Effector memory CD8-positive, alpha-beta T cell (primary cell): ENCODE measurements around the gene LRP8.
A peak's percentile ranks its signal among the peaks of the same experiment; 100 is the strongest.

Source experiments
- ATAC-seq: fragments of 150-1000 bp; cut with Tn5 transposase; replicated peaks from 2 replicates; pipeline ENCODE4 v1.10.0; 2021; ENCODE audit warnings: mild to moderate bottlenecking, moderate library complexity
- DNase-seq, 3 experiments: peaks; one replicate each; pipeline ENCODE4 v3.0.0; 2021
- H3K27ac Mint-ChIP-seq, 2 donors: one replicate each; pipeline ENCODE4 v1.8.0; 2022; ENCODE audit warnings: mild to moderate bottlenecking in 2 of 2, mixed read lengths in 2 of 2, moderate library complexity in 2 of 2
- H3K27me3 Mint-ChIP-seq, 2 donors: one replicate each; pipeline ENCODE4 v1.8.0; 2022; ENCODE audit warnings: mixed read lengths in 2 of 2
- H3K36me3 Mint-ChIP-seq: one replicate; pipeline ENCODE4 v1.8.0; 2022; ENCODE audit warnings: mild to moderate bottlenecking, moderate library complexity, mixed read lengths; ENCODE audit not compliant: insufficient read depth
- H3K4me1 Mint-ChIP-seq, 2 donors: one replicate each; pipeline ENCODE4 v1.8.0; 2022; ENCODE audit warnings: low read depth in 2 of 2, mixed read lengths in 2 of 2
- H3K4me3 Mint-ChIP-seq, 2 donors: one replicate each; pipeline ENCODE4 v1.8.0; 2022; ENCODE audit warnings: mild to moderate bottlenecking in 2 of 2, mixed read lengths in 2 of 2, moderate library complexity in 2 of 2
- H3K9me3 Mint-ChIP-seq, 2 donors: one replicate each; pipeline ENCODE4 v1.8.0; 2022; ENCODE audit warnings: mixed read lengths in 2 of 2

The LRP8 gene

GRCh38 chr1:53270873-53271272 is 57.0 kb downstream of the LRP8 start:
- DNase-seq, result no peak
- H3K4me1 Mint-ChIP-seq, result no peaks in the 10 kb centered on the region
- ATAC-seq, result no peak
- H3K36me3 Mint-ChIP-seq, result peaks cover 8% of the 10 kb centered on the region
- H3K4me3 Mint-ChIP-seq, result no peak overlapping the region
- H3K27ac Mint-ChIP-seq, result peak overlapping the region in 1 of 2 donors; percentile 16
- no peaks in the 10 kb centered on the region for H3K27me3 Mint-ChIP-seq
- no peaks in the 10 kb centered on the region for H3K9me3 Mint-ChIP-seq

GRCh38 chr1:53270107-53270506 is 57.8 kb downstream of the LRP8 start:
- no peak for DNase-seq
- Mint-ChIP-seq H3K36me3 (peaks cover under 1% of the 10 kb centered on the region), H3K4me3 (no peak overlapping the region), H3K27me3 (no peaks in the 10 kb centered on the region), H3K9me3 (no peaks in the 10 kb centered on the region), H3K27ac (peak overlapping the region in 1 of 2 donors; percentile 16), H3K4me1 (no peaks in the 10 kb centered on the region)
- ATAC-seq, result no peak

GRCh38 chr1:53267761-53268160 is 60.1 kb downstream of the LRP8 start:
- ATAC-seq (no peak), DNase-seq (no peak)
- Mint-ChIP-seq H3K4me1 (no peaks in the 10 kb centered on the region), H3K27ac (peak overlapping the region in 1 of 2 donors; percentile 7), H3K36me3 (no peaks in the 10 kb centered on the region), H3K27me3 (no peaks in the 10 kb centered on the region), H3K9me3 (no peaks in the 10 kb centered on the region), H3K4me3 (no peak overlapping the region)

GRCh38 chr1:53266038-53266437 is 61.8 kb downstream of the LRP8 start:
- ATAC-seq, result no peak
- peaks cover 6% of the 10 kb centered on the region for H3K36me3 Mint-ChIP-seq

GRCh38 chr1:53265581-53265980 is 62.3 kb downstream of the LRP8 start:
- no peak overlapping the region for H3K27ac Mint-ChIP-seq
- H3K36me3 Mint-ChIP-seq, result peaks cover 6% of the 10 kb centered on the region
- DNase-seq, result no peak
- no peak overlapping the region for H3K4me3 Mint-ChIP-seq
- ATAC-seq, result no peak
- no peaks in the 10 kb centered on the region for H3K4me1 Mint-ChIP-seq
- H3K9me3 Mint-ChIP-seq, result no peaks in the 10 kb centered on the region
- no peaks in the 10 kb centered on the region for H3K27me3 Mint-ChIP-seq

More at GRCh38 chr1:53266038-53266437, 61.8 kb downstream of the LRP8 start:
- Mint-ChIP-seq H3K4me1 (no peaks in the 10 kb centered on the region), H3K27me3 (no peaks in the 10 kb centered on the region), H3K9me3 (no peaks in the 10 kb centered on the region), H3K27ac (no peak overlapping the region), H3K4me3 (no peak overlapping the region)
- no peak for DNase-seq

- ATAC-seq, result no peak
- no peak for DNase-seq
- Mint-ChIP-seq H3K27me3 (no peaks in the 10 kb centered on the region), H3K9me3 (no peaks in the 10 kb centered on the region), H3K4me1 (no peaks in the 10 kb centered on the region), H3K36me3 (peaks cover 6% of the 10 kb centered on the region), H3K4me3 (no peak overlapping the region), H3K27ac (no peak overlapping the region)
Measured at GRCh38 chr1:53264048-53264447, 63.8 kb downstream of the LRP8 start.

GRCh38 chr1:53262000-53262399 is 65.9 kb downstream of the LRP8 start:
- Mint-ChIP-seq H3K4me3 (no peak overlapping the region), H3K27me3 (no peaks in the 10 kb centered on the region), H3K27ac (no peak overlapping the region), H3K4me1 (no peaks in the 10 kb centered on the region), H3K36me3 (peaks cover 6% of the 10 kb centered on the region), H3K9me3 (no peaks in the 10 kb centered on the region)
- DNase-seq (no peak), ATAC-seq (no peak)

GRCh38 chr1:53260631-53261247 is 67.1 kb downstream of the LRP8 start:
- DNase-seq, result no peak
- H3K27me3 Mint-ChIP-seq, result no peaks in the 10 kb centered on the region
- ATAC-seq, result no peak
- no peaks in the 10 kb centered on the region for H3K9me3 Mint-ChIP-seq
- H3K4me1 Mint-ChIP-seq, result no peaks in the 10 kb centered on the region
- peaks cover 6% of the 10 kb centered on the region for H3K36me3 Mint-ChIP-seq
- no peak overlapping the region for H3K27ac Mint-ChIP-seq
- no peak overlapping the region for H3K4me3 Mint-ChIP-seq

- Mint-ChIP-seq H3K36me3 (peaks cover 6% of the 10 kb centered on the region), H3K4me3 (no peak overlapping the region), H3K27me3 (no peaks in the 10 kb centered on the region), H3K4me1 (no peaks in the 10 kb centered on the region), H3K27ac (no peak overlapping the region), H3K9me3 (no peaks in the 10 kb centered on the region)
- no peak for ATAC-seq
- no peak for DNase-seq
Measured at GRCh38 chr1:53259932-53260331, 67.9 kb downstream of the LRP8 start.

- no peaks in the 10 kb centered on the region for H3K4me1 Mint-ChIP-seq
- peaks cover 6% of the 10 kb centered on the region for H3K36me3 Mint-ChIP-seq
- H3K27ac Mint-ChIP-seq, result no peak overlapping the region
- H3K27me3 Mint-ChIP-seq, result no peaks in the 10 kb centered on the region
- H3K9me3 Mint-ChIP-seq, result no peaks in the 10 kb centered on the region
- ATAC-seq, result no peak
- no peak overlapping the region for H3K4me3 Mint-ChIP-seq
- DNase-seq, result no peak
Measured at GRCh38 chr1:53258216-53258615, 69.7 kb downstream of the LRP8 start.

GRCh38 chr1:53257454-53258081 is 70.3 kb downstream of the LRP8 start:
- H3K36me3 Mint-ChIP-seq, result peaks cover 6% of the 10 kb centered on the region
- H3K9me3 Mint-ChIP-seq, result no peaks in the 10 kb centered on the region
- H3K27ac Mint-ChIP-seq, result no peak overlapping the region
- H3K4me1 Mint-ChIP-seq, result no peaks in the 10 kb centered on the region
- no peak for DNase-seq
- no peaks in the 10 kb centered on the region for H3K27me3 Mint-ChIP-seq
- no peak overlapping the region for H3K4me3 Mint-ChIP-seq
- no peak for ATAC-seq

GRCh38 chr1:53256511-53257453 is 71.1 kb downstream of the LRP8 start:
- Mint-ChIP-seq H3K4me3 (no peak overlapping the region), H3K36me3 (peaks cover 6% of the 10 kb centered on the region), H3K27ac (no peak overlapping the region), H3K9me3 (no peaks in the 10 kb centered on the region), H3K27me3 (no peaks in the 10 kb centered on the region), H3K4me1 (no peaks in the 10 kb centered on the region)
- DNase-seq (no peak), ATAC-seq (no peak)

GRCh38 chr1:53255031-53255430 is 72.8 kb downstream of the LRP8 start:
- no peaks in the 10 kb centered on the region for H3K36me3 Mint-ChIP-seq
- H3K4me1 Mint-ChIP-seq, result no peaks in the 10 kb centered on the region
- ATAC-seq, result no peak
- H3K4me3 Mint-ChIP-seq, result no peak overlapping the region
- no peak for DNase-seq
- H3K27me3 Mint-ChIP-seq, result no peaks in the 10 kb centered on the region
- no peak overlapping the region for H3K27ac Mint-ChIP-seq
- no peaks in the 10 kb centered on the region for H3K9me3 Mint-ChIP-seq
